Left kidney (tissue), 2 donors: ENCODE results near the gene MBNL1. TPM values are rescaled to one million over a fixed set of nuclear protein-coding genes. Genes with fewer than 3 reads are reported as not detected.
"Not testable (repeated sequence)": the region's sequence is repeated elsewhere in the genome, so short reads cannot be mapped to it uniquely, and the experiment has no call there.

ENCODE experiments used
- DNase-seq: peaks from one replicate; pipeline ENCODE4 v3.0.0-alpha.2; 2013
- polyA plus RNA-seq: library from polyadenylated mRNA; unstranded; fragments of 120-200 nt; gene quantifications from one replicate; pipeline ENCODE4 v1.2.1, GENCODE V29; 2013; ENCODE audit not compliant: insufficient read length

MBNL1 gene
- polyA plus RNA-seq, 1 donor, result 56.6 TPM

GRCh38 chr3:152348436-152349177 is 79.9 kb downstream of the MBNL1 start:
- no peak for DNase-seq

GRCh38 chr3:152349392-152349791 is 80.7 kb downstream of the MBNL1 start:
- DNase-seq, result no peak

GRCh38 chr3:152350139-152350538 is 81.4 kb downstream of the MBNL1 start:
- DNase-seq, result no peak

- DNase-seq, result no peak
Observed at GRCh38 chr3:152350776-152351175, 82.0 kb downstream of the MBNL1 start.

GRCh38 chr3:152352554-152352953 is 83.8 kb downstream of the MBNL1 start:
- no peak for DNase-seq

GRCh38 chr3:152353578-152353977 is 84.8 kb downstream of the MBNL1 start:
- DNase-seq, result no peak

GRCh38 chr3:152355744-152356665 is 87.3 kb downstream of the MBNL1 start:
- no peak for DNase-seq

- DNase-seq, result no peak
Observed at GRCh38 chr3:152356870-152357276, 88.1 kb downstream of the MBNL1 start.

- no peak for DNase-seq
Observed at GRCh38 chr3:152357587-152357986, 88.9 kb downstream of the MBNL1 start.

GRCh38 chr3:152359385-152360248 is 90.9 kb downstream of the MBNL1 start:
- DNase-seq, result no peak

- DNase-seq, result no peak
Observed at GRCh38 chr3:152360302-152360701, 91.6 kb downstream of the MBNL1 start.

GRCh38 chr3:152360966-152361365 is 92.2 kb downstream of the MBNL1 start:
- DNase-seq, result no peak

- no peak for DNase-seq
Observed at GRCh38 chr3:152362086-152362485, 93.4 kb downstream of the MBNL1 start.

- DNase-seq, result no peak
Observed at GRCh38 chr3:152364237-152364636, 95.5 kb downstream of the MBNL1 start.

- DNase-seq, result no peak
Observed at GRCh38 chr3:152365126-152365525, 96.4 kb downstream of the MBNL1 start.

- DNase-seq, result no peak
Observed at GRCh38 chr3:152365766-152366593, 97.3 kb downstream of the MBNL1 start.

GRCh38 chr3:152367192-152367591 is 98.5 kb downstream of the MBNL1 start:
- DNase-seq, result not testable (repeated sequence)

- not testable (repeated sequence) for DNase-seq
Observed at GRCh38 chr3:152372633-152373032, 103.9 kb downstream of the MBNL1 start.

GRCh38 chr3:152373379-152373778 is 104.7 kb downstream of the MBNL1 start:
- no peak for DNase-seq

- no peak for DNase-seq
Observed at GRCh38 chr3:152374262-152374990, 105.7 kb downstream of the MBNL1 start.

- DNase-seq, result no peak
Observed at GRCh38 chr3:152375546-152375945, 106.8 kb downstream of the MBNL1 start.
